IPS-NIHi7 (cell line): ENCODE data around the gene ABHD14A.
A peak's percentile ranks its signal among the peaks of the same experiment; 100 is the strongest.

Experiments used
- DNase-seq: peaks from one replicate; pipeline ENCODE4 v3.0.0; 2012; ENCODE audit warnings: mixed read lengths; ENCODE audit errors: extremely low spot score

The ABHD14A gene

GRCh38 chr3:51940648-51941462 is 34.0 kb upstream of the ABHD14A start:
- DNase-seq, result no peak

GRCh38 chr3:51941463-51941797 is 33.4 kb upstream of the ABHD14A start:
- no peak for DNase-seq

GRCh38 chr3:51941798-51942602 is 32.9 kb upstream of the ABHD14A start, which contains the start of the genes PARP3 and RRP9:
PARP3 (plus strand) TSS chr3:51942363; CDS start chr3:51943356, 993 bp downstream.
RRP9 (minus strand) TSS chr3:51941904; CDS start chr3:51941867, 37 bp downstream.
- peak; percentile 100 for DNase-seq

DNA sequence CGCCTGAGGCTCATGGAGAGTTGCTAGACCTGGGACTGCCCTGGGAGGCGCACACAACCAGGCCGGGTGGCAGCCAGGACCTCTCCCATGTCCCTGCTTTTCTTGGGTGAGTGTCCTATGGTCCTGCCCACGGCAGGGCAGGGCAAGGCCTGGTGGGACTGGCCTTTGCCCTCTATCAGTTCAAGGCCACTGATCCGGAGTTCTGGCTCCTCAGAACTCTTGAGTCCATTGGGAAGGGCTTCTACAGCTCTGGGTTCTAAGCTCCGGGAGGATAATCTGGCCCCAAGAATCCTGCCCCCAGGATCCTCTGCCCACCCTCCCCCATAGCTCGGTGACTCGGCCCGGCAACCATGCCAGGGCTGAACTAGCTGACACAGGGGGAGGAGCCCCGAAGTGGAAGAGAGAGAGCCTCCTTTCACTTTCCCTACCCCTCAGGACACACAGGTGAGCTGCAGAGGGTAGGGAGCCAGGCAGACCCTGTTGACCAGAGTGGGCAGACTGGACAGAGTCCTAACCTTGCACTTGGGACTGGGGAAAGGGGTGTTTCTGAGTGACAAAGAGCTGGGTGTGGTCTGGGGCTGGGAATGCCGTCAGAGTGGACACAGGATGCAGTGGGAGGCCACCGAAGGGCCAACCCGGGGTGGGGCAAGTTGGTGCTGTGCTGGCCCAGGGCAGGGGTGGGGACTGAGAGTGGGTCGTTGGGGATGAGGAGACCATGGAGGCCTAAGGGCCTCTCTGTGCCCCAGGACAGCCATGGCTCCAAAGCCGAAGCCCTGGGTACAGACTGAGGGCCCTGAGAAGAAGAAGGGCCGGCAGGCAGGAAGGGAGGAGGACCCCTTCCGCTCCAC is 32.0 kb upstream of the ABHD14A start:
- DNase-seq, result peak; percentile 35

GRCh38 chr3:51943451-51944391 is 31.1 kb upstream of the ABHD14A start:
- DNase-seq, result no peak

GRCh38 chr3:51944451-51945021 is 30.3 kb upstream of the ABHD14A start:
- no peak for DNase-seq

- no peak for DNase-seq
Observed at GRCh38 chr3:51945031-51945840, 29.6 kb upstream of the ABHD14A start.

DNA sequence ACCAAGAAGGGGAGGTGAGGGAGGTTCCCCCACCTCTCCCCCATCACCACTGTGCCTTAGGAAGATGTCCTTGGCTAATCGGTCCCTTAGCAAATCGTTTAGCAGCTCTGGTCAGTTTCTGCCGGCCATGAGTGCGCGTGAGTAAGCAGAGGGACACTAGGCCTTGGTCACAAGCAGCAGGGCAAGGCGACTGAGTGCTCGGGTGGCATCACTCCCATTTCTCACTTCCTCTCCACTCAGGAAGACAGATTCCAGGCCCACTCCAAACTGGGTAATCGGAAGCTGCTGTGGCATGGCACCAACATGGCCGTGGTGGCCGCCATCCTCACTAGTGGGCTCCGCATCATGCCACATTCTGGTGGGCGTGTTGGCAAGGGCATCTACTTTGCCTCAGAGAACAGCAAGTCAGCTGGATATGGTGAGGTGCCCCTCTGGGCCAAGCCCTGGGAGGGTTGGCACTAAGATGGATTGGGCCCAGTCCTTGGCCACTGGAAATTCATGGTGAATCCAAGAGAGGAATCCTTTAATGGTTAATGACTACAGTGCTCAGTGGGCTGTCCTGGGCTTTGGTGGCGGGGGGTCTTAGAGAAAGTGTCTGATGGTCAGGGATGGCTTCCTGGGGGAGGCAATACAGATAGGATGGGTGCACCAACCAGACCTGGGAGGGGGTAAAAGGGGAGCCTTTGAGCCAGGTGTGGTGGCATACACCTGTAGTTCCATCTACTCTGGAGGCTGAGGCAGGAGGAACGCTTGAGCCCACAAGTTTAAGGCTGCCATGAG is 28.7 kb upstream of the ABHD14A start:
- no peak for DNase-seq

DNA sequence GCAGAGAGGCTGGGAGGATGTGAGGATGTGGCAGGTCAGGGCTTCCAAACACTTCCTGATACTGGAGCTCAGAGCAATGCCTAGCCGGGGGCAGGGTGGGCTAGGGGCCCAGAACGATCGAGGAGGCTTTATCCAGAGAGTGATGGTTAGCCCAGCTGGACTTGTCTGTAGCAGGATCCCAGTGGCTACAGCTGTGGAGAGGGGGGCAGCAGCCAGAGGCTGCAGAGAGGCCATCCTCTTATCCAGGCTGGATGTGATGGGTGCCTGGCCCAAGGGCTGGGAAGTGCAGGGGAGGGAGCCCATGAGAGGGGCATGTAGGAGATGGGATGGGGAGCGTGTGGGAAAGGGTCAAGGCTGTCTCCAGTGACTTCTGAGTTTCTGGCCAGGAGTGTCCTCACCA is 28.1 kb upstream of the ABHD14A start:
- no peak for DNase-seq

- DNase-seq, result no peak
Observed at GRCh38 chr3:51947215-51947900, 27.5 kb upstream of the ABHD14A start.

DNA sequence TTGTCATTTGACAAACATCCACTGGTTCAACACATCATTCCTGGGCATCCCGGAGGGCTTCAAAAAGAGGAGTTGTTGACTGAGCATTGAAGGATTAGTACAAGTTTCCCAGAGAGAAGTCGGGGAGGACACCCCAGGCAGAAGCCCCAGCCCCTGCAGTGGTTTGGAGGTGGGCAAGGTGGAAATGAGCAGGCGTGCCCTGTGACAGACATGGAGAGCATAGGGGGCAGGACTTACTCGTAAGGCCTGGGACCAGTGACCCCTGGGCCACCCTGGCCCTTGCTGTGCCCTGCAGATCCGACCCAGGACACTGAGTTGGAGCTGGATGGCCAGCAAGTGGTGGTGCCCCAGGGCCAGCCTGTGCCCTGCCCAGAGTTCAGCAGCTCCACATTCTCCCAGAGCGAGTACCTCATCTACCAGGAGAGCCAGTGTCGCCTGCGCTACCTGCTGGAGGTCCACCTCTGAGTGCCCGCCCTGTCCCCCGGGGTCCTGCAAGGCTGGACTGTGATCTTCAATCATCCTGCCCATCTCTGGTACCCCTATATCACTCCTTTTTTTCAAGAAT is 26.8 kb upstream of the ABHD14A start:
- no peak for DNase-seq

DNA sequence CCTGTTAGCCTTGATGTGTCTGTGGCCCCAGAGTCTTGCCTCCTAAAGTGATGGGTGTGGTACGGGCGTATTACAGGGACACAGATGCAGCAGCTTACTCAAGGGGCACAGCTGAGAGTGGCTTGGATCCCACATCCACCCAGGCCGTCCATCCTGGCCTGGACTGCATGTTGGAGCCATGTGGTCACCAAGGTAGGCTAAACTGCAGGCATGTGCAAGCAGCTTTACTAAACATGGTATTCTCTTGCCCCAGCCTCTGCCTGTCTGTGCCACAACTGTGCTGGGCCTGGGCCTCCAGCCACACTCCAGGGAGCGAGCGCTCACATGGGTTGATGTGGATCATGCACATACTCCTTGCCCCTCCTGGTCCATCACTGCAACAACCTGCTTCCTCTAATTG is 25.7 kb upstream of the ABHD14A start:
- DNase-seq, result no peak

GRCh38 chr3:51950899-51951298 is 24.0 kb upstream of the ABHD14A start:
- DNase-seq, result no peak

- DNase-seq, result no peak
Observed at GRCh38 chr3:51953445-51953844, 21.4 kb upstream of the ABHD14A start.

DNA sequence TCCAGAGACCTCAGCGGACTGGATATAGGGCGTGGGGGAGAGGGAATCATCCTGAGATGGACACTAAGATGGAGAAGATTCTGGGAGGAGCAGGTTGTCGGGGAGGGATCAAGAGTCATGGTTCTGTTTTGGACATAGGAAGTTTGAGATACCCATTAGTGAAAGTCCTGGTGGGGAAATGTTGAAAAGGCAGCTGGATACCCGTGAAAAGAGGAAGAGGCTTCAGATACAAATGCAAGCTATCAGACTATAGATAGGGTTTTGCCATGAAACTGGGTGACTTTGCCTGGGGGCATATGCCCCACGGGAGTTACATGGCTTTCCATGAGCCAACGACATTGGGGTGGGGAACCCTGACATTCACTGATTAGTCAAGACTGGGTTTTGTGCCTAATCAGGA is 20.8 kb upstream of the ABHD14A start:
- DNase-seq, result no peak

- DNase-seq, result no peak
Observed at GRCh38 chr3:51954713-51955112, 20.2 kb upstream of the ABHD14A start.

GRCh38 chr3:51955175-51955892 is 19.5 kb upstream of the ABHD14A start, which contains the start of gene GPR62:
GPR62 (plus strand) TSS chr3:51955381; CDS start chr3:51955653, 272 bp downstream.
- DNase-seq, result peak; percentile 31
